22Rv1 (cell line): ENCODE data around the gene PAN2.

ENCODE experiments used
- H3K27ac ChIP-seq: fragments of 450-650 bp; 2 replicates; pipeline ENCODE4 v1.5.1; 2017
- ZFX ChIP-seq: fragments of 450-650 bp; IDR thresholded peaks from 2 replicates; pipeline ENCODE4 v1.6.1; 2017; ENCODE audit warnings: antibody characterized with exemption, borderline replicate concordance
- TF ChIP-seq, protein P1 (sequence below): fragments of 450-650 bp; IDR thresholded peaks from 2 replicates; pipeline ENCODE4 v1.5.1; 2017; ENCODE audit warnings: mild to moderate bottlenecking

The PAN2 gene

DNA sequence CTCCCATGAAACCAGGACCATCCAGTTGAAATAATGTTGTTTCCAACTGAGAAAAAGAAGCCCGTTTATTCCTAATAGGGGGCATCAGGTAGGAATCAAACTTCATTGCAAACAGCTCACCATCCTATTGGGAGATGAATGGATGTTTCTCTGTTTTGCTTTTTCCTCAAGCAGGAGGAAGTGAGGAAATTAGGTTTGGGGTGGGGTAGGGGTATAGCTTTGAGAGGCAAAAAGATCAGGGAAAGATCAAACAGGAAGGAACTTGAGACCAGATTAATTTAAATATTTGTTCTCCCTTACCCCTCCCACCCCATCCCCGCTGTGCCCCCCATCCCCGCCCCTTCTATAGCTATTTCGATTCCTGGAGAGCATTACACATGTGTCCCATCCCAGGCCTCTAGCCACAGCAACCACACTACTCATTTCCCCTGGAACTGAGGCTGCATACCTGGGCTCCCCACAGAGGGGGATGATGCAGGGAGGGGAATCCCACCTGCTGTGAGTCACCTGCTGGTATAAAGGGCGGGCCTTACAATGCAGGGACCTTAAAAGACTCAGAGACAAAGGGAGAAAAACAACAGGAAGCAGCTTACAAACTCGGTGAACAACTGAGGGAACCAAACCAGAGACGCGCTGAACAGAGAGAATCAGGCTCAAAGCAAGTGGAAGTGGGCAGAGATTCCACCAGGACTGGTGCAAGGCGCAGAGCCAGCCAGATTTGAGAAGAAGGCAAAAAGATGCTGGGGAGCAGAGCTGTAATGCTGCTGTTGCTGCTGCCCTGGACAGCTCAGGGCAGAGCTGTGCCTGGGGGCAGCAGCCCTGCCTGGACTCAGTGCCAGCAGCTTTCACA is 4.7 kb upstream of the PAN2 start, which contains the start of gene IL23A:
Gene IL23A, plus strand, starts transcription at position 577 of the 850 bp plus-strand sequence. Its CDS starts 161 bp downstream, at position 738.
- no peak within 1 kb of the TSS for H3K27ac ChIP-seq
- TF ChIP-seq, protein P1, sequence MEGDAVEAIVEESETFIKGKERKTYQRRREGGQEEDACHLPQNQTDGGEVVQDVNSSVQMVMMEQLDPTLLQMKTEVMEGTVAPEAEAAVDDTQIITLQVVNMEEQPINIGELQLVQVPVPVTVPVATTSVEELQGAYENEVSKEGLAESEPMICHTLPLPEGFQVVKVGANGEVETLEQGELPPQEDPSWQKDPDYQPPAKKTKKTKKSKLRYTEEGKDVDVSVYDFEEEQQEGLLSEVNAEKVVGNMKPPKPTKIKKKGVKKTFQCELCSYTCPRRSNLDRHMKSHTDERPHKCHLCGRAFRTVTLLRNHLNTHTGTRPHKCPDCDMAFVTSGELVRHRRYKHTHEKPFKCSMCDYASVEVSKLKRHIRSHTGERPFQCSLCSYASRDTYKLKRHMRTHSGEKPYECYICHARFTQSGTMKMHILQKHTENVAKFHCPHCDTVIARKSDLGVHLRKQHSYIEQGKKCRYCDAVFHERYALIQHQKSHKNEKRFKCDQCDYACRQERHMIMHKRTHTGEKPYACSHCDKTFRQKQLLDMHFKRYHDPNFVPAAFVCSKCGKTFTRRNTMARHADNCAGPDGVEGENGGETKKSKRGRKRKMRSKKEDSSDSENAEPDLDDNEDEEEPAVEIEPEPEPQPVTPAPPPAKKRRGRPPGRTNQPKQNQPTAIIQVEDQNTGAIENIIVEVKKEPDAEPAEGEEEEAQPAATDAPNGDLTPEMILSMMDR = no peak
- TF ChIP-seq ZFX = no peak

DNA sequence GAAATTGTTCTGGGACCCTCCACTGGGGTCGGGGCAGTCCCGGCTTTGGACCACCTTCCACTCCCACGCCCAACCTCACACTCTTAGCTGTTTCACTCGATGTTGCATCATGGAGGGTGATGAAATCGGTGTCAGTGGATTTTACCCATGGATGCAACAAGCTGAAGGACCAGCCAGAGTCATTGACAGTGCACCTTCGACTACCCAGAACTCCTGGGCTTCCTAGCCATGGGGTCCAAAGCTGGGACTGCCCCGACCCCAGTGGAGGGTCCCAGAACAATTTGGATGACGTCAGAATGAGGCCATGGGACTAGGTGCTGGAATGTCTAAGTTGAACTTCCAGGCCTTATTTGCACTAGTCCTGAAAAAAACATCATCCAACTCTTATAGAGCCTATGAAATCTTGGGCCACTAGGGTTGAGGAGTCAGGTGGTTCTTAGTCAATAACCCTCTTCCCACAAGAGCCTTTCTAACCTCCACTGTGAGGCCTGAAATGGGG is 4.0 kb upstream of the PAN2 start:
- H3K27ac ChIP-seq = no peak overlapping the region
- TF ChIP-seq, protein P1 = no peak
- no peak for TF ChIP-seq ZFX

DNA sequence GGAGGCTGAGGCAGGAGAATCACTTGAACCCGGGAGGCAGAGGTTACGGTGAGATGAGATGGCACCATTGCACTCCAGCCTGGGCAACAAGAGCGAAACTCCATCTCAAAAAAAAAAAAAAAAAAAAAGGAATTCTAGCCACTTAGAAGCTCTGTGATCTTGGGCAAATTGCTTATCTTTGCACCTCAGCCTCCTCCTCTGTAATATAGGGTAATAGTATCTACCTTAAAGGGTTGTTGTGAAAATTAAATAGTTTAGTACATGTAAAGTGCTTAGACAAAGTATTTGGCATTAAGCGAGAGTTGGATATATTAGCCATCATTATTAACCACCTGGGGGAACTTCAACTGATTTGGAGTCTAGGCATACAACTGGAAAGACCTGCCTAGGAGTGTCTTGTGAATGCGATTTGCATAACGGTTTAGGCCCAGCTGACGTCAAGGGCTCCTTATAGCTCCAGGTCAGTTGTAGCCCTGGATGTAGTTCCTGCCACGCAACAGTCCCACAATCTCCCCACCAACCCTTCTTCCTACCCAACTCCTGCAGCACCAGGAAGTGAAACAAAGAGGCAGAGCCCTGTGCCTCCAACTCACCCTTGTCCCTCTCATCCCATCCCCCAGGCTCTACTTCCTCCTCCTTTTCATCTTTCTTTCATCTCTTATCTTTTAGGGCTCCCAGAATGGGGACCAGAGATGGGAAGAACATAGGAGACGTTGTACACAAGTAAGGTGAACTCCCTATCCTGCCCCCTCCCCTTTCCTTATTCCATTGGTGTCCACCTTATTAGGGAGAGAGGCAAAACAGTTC is 2.8 kb upstream of the PAN2 start:
- TF ChIP-seq ZFX = no peak
- TF ChIP-seq, protein P1 = no peak
- H3K27ac ChIP-seq = no peak overlapping the region

DNA sequence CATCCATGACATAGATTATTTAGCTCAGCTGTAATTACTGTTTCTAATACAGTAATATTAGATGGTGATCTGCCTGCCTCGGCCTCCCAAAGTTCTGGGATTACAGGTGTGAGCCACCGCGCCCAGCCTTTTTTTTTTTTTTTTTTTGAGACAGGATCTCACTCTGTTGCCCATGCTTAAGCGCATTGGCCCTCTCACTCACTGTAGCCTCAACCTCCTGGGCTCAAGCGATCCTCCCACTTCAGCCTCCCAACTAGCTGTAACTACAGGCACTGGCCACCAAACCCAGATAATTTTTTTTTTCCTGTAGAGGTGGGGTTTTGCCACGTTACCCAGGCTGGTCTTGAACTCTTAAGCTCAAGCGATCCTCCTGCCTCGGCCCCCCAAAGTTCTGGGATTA is 1.7 kb upstream of the PAN2 start:
- H3K27ac ChIP-seq = peak overlapping the region; percentile 86; the same call in 1 of the 2 replicates

DNA sequence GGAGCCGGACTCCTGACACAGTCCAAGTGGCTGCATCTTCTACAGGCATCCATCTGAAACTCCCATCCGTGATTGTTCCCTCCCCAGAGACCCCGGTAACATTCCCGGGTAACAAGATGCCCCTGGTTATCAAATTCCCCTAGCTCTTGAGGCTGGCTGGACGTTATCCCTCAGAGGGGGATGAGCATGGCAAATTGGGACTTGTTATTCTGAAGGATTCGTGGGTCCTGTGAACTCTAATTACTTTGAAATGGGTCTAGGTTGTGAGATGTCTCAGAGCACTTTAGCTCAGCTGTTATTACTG is 642 bp upstream of the PAN2 start:
- H3K27ac ChIP-seq = peak overlapping the region; percentile 86
- TF ChIP-seq, protein P1 = peak; percentile 60
- TF ChIP-seq ZFX = no peak

DNA sequence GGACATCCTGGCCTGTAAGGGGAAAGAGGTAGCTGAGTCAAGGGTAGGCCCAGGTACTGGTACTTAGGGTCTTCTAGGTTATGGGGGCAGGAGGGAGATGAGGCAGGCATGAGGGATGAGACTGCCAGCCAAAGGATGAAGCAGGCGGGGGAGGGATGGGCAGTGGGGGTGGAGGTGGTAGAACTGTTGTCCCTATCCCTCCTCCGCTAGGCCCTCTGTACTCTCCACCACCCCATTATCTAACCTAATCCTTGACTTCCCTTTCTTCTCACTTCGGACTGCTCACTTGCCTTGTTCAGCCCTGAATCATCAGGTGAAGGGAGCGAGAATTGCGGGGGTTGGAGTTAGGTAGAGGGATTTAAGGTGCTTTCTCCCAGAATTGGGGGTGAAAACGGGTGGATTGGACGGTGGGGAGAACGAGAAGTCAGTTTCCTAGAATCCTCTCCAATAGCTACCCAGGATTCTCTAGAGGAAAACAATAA is 562 bp downstream of the PAN2 start:
- TF ChIP-seq, protein P1 = no peak
- no peak for TF ChIP-seq ZFX
- peak overlapping the region; percentile 86 for H3K27ac ChIP-seq

DNA sequence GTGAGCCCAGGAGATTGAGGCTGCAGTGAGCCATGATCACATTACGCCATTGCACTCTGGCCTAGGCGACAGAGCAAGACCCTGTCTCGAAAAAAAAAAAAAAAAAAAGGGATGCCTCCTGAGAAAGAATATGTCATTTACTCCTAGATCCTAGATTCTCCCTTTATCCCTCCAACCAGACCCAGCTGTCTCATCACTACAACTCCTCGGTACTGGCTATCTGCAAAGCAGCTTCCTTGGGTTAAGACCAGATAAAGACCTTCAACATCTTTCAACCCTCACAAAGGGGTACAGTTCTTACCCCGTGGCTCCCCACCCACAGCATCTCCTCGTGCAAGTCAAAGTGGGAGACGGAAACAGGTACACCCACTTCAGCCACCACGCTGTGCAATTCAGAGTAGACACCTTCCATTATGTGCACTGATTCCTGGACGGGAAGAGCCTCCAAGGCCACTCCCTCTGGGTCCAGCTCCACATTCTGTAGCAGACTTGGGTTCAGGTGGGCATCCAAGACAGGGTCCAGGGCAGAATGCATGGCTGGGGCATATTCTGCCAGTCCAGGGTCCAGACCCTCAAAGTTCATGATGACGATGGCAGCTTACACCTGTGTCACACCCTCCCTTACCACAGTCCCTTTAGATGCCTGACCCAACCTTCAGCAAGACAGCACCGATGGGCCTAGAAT is 1.1 kb downstream of the PAN2 start:
- H3K27ac ChIP-seq = peak overlapping the region; percentile 86
- no peak for TF ChIP-seq ZFX
- TF ChIP-seq, protein P1 = no peak
